ENCODE data around the gene SURF6. TPM values are rescaled to one million over a fixed set of nuclear protein-coding genes. Genes with fewer than 3 reads are reported as not detected.

Gene SURF6
- total and polyA plus RNA-seq, 2 of the 8 experiments (the other 6 are each of a cell fraction or from before 2014, with no cell fraction given): 6.1 to 23.7 TPM

DNA sequence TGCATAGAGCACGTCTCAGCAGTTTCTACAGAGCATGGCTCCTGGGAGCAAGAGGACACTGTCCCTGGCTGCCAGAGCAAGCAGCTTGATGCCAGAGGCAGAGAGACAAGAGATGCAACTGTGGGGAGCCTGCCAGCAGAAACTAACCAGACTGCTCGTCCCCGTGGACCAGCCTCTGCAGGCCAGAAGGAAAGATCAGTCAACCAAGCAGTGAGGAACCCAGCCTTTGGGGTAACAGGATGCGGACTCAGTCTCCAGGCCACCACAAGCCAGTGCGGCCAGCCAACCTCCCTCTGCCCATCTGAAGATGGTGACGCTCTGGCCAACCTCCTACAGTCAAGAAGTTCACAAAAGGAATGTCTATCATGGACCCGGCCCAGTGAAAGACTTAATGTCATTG is 36.2 kb upstream of the SURF6 start (continued):
- no peak for TF ChIP-seq SAP30 (IDR thresholded peaks at IDR 0.05; ENCODE audit: insufficient read depth, insufficient replicate concordance, low read length)
- TF ChIP-seq SIRT6 (IDR thresholded peaks at IDR 0.05; ENCODE audit: low read length): no peak
- TF ChIP-seq SP1 (IDR thresholded peaks at IDR 0.05; ENCODE audit: low read depth, low read length): no peak
- no peak for TF ChIP-seq ZNF274 (IDR thresholded peaks at IDR 0.05; ENCODE audit: borderline replicate concordance, extremely low read depth, low read length)
- TF ChIP-seq TAF1 (IDR thresholded peaks at IDR 0.05; ENCODE audit: low read depth, low read length): no peak
- TF ChIP-seq, protein P1, sequence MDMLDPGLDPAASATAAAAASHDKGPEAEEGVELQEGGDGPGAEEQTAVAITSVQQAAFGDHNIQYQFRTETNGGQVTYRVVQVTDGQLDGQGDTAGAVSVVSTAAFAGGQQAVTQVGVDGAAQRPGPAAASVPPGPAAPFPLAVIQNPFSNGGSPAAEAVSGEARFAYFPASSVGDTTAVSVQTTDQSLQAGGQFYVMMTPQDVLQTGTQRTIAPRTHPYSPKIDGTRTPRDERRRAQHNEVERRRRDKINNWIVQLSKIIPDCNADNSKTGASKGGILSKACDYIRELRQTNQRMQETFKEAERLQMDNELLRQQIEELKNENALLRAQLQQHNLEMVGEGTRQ (IDR thresholded peaks at IDR 0.05; ENCODE audit: low read length): no peak
- TF ChIP-seq CBX5 (IDR thresholded peaks at IDR 0.05; ENCODE audit: low read depth, low read length): no peak
